Colonic mucosa (tissue), 4 donors: ENCODE results near the gene CPT1B. TPM values are rescaled to one million over a fixed set of nuclear protein-coding genes. Genes with fewer than 3 reads are reported as not detected.
"Not testable (repeated sequence)": the region's sequence is repeated elsewhere in the genome, so short reads cannot be mapped to it uniquely, and the experiment has no call there.

ENCODE experiments used
- DNase-seq: peaks from one replicate; pipeline ENCODE4 v3.0.0-alpha.2; 2020
- H3K27ac ChIP-seq: fragments of 200-600 bp; one replicate; pipeline ENCODE4 v1.8.0; 2021
- H3K27me3 ChIP-seq: fragments of 200-600 bp; one replicate; pipeline ENCODE4 v1.8.0; 2021
- H3K36me3 ChIP-seq: fragments of 200-600 bp; one replicate; pipeline ENCODE4 v1.8.0; 2021
- H3K4me1 ChIP-seq: fragments of 200-600 bp; one replicate; pipeline ENCODE4 v1.8.0; 2021; ENCODE audit warnings: mild to moderate bottlenecking
- H3K4me3 ChIP-seq: fragments of 200-600 bp; one replicate; pipeline ENCODE4 v1.8.0; 2021
- H3K9ac ChIP-seq, 2 donors: one replicate each; pipeline ENCODE4 v1.7.0; 2013; ENCODE audit warnings: control low read depth in 2 of 2, low read depth in 2 of 2, low read length in 2 of 2
- H3K9me3 ChIP-seq: fragments of 200-600 bp; one replicate; pipeline ENCODE4 v1.8.0; 2021
- intact Hi-C: fragments of 100-400 bp; cut with DNase I; formaldehyde crosslinking; loops from one replicate; pipeline ENCODE4 v1.14.1; 2022
- total RNA-seq, 2 donors: library from RNA; stranded (reverse); fragmentation: NEBNext Ultra II Directional in 1 of 2; extraction: Animal tissue kit (Norgen Biotek cat#: 25700) in 1 of 2; gene quantifications; one replicate each; pipeline ENCODE4 v1.2.1, GENCODE V29; 2021
- TF ChIP-seq, protein P1 (sequence below): fragments of 200-600 bp; IDR thresholded peaks from one replicate; pipeline ENCODE4 v1.8.0; 2022; ENCODE audit warnings: antibody characterized with exemption, mild to moderate bottlenecking
- donor health status: healthy.
- donor health status: DM: no; HTN: no; CAD: no.
- donor health status: DM: no; HTN: no; CAD: no.

Gene CPT1B
- total RNA-seq, 2 donors from 2014 or later, result 20.1 to 21.7 TPM

DNA sequence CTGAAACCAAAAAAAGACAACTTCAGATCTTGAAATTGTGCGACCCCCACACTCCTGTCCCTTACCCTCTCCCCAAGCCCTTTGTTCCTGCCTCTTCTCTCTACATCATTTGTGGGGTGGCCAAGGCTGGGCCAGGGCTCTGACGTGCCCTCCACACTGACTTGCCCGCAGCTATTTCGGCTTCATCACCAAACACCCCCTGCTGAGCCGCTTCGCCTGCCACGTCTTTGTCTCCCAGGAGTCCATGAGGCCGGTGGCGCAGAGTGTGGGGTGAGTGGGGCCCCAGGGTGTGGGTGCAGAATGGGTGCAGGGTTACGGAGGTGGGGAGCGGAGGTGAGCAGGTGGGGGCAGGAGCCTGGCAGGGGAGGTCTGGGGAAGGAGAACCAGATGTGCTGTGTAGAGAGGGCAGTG is 31.8 kb upstream of the CPT1B start:
- intact Hi-C loops, result loop anchor here (10.0 kb wide), 1 partner anchor 45 kb away; the partner anchor contains the start of gene SYCE3
- H3K9me3 ChIP-seq, result no peaks in the 10 kb centered on the region
- TF ChIP-seq, protein P1, sequence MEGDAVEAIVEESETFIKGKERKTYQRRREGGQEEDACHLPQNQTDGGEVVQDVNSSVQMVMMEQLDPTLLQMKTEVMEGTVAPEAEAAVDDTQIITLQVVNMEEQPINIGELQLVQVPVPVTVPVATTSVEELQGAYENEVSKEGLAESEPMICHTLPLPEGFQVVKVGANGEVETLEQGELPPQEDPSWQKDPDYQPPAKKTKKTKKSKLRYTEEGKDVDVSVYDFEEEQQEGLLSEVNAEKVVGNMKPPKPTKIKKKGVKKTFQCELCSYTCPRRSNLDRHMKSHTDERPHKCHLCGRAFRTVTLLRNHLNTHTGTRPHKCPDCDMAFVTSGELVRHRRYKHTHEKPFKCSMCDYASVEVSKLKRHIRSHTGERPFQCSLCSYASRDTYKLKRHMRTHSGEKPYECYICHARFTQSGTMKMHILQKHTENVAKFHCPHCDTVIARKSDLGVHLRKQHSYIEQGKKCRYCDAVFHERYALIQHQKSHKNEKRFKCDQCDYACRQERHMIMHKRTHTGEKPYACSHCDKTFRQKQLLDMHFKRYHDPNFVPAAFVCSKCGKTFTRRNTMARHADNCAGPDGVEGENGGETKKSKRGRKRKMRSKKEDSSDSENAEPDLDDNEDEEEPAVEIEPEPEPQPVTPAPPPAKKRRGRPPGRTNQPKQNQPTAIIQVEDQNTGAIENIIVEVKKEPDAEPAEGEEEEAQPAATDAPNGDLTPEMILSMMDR, result no peak
- H3K4me3 ChIP-seq, result no peak overlapping the region
- no peaks in the 10 kb centered on the region for H3K27me3 ChIP-seq
- no peaks in the 10 kb centered on the region for H3K4me1 ChIP-seq
- no peak overlapping the region for H3K9ac ChIP-seq
- H3K36me3 ChIP-seq, result no peaks in the 10 kb centered on the region
- no peak overlapping the region for H3K27ac ChIP-seq
- DNase-seq, result no peak

DNA sequence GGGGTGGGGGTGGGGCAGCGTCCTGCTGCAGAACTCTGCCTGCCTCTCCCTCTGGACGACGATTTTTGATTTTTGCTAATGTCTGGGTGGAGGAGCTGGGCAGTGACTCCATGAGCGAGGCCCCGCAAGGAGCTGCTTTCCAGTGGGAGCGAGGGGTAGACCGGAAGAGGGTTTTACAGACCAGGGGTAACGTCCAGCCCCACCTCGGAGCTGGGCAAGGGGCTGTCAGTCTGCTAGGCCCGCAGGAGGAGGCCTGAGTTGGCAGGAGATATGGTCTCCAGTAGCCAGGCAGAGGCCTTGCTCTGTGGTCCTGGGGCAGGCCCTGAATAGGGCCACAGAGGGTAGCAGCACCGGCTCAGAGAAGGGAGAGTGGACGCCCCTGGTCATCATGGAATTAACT is 31.4 kb upstream of the CPT1B start:
- no peaks in the 10 kb centered on the region for H3K36me3 ChIP-seq
- TF ChIP-seq, protein P1, result no peak
- no peaks in the 10 kb centered on the region for H3K4me1 ChIP-seq
- no peak overlapping the region for H3K27ac ChIP-seq
- intact Hi-C loops, result no loop called here
- H3K9me3 ChIP-seq, result no peaks in the 10 kb centered on the region
- no peaks in the 10 kb centered on the region for H3K27me3 ChIP-seq
- DNase-seq, result no peak
- H3K4me3 ChIP-seq, result no peak overlapping the region
- H3K9ac ChIP-seq, result no peak overlapping the region

DNA sequence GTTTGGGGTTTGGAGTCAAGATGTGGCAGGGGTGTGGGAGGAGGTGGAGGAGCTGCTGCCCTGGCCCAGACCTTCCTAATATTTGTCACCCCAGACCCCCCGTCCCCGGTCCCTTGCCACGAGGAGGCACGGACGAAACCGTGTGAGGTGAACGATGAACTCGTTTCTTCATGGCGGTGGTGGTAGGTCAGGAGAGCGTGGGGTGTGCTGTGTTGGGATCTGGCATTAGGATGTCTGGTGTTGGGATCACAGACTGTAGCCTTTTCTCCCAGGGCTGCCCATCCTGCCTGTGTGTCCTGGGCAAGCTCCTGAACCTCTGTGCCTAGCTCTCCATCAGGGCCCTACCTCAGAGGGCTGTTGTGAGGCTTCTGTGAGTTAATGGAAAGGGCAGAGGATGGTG is 30.8 kb upstream of the CPT1B start:
- H3K27ac ChIP-seq, result no peak overlapping the region
- H3K4me3 ChIP-seq, result no peak overlapping the region
- no peaks in the 10 kb centered on the region for H3K9me3 ChIP-seq
- H3K27me3 ChIP-seq, result peaks cover 2% of the 10 kb centered on the region
- TF ChIP-seq, protein P1, result no peak
- H3K4me1 ChIP-seq, result no peaks in the 10 kb centered on the region
- intact Hi-C loops, result no loop called here
- no peaks in the 10 kb centered on the region for H3K36me3 ChIP-seq
- no peak for DNase-seq
- H3K9ac ChIP-seq, result no peak overlapping the region

DNA sequence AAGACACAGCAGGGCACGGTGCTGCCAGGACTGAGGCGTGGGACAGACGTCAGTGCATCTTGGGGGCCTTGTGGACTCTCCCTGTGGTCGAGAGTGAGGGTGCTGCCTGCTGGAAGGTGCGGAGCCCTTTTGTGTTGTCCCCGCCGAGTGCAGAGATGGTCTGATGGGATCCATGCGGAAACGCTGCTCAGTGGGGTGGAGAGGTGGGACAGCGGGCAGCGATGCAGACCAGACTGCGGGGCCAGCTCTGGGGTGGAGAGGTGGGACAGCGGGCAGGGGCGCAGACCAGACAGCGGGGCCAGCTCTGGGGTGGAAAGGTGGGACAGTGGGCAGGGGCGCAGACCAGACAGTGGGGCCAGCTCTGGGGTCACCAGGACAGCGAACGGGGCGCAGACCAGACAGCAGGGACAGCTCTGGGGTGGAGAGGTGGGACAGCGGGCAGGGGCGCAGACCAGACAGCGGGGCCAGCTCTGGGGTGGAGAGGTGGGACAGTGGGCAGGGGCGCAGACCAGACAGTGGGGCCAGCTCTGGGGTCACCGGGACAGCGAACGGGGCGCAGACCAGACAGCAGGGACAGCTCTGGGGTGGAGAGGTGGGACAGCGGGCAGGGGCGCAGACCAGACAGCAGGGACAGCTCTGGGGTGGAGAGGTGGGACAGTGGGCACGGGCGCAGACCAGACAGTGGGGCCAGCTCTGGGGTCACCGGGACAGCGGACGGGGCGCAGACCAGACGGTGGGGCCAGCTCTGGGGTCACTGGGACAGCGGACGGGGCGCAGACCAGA is 30.0 kb upstream of the CPT1B start:
- DNase-seq, H3K4me1 ChIP-seq, intact Hi-C loops, H3K36me3 ChIP-seq, H3K27ac ChIP-seq, H3K9me3 ChIP-seq, H3K4me3 ChIP-seq, H3K9ac ChIP-seq, H3K27me3 ChIP-seq: not testable (repeated sequence)

DNA sequence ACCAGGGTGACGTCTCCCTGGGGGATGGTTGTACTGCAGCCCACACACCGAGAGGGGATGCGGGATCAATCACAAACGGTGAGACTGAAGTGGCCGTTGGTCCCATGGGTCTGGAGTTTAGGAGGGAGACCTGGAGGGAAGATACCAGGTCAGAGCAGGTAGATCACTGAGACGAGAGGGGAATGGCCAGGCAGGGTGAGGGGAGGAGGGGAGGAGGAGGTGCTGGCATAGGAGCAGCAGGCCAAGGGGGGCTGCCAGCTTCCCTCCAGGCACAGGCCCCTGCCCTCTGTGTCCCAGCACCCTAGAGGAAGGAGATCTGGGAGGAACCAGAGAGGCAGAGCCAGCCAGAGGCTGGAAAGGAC is 29.4 kb upstream of the CPT1B start:
- Histone ChIP-seq H3K9ac (no peak overlapping the region), H3K27me3 (peaks cover 16% of the 10 kb centered on the region), H3K4me1 (no peaks in the 10 kb centered on the region), H3K4me3 (no peak overlapping the region), H3K9me3 (no peaks in the 10 kb centered on the region), H3K27ac (no peak overlapping the region), H3K36me3 (no peaks in the 10 kb centered on the region)
- DNase-seq, result no peak
- intact Hi-C loops, result no loop called here
- TF ChIP-seq, protein P1, result no peak

DNA sequence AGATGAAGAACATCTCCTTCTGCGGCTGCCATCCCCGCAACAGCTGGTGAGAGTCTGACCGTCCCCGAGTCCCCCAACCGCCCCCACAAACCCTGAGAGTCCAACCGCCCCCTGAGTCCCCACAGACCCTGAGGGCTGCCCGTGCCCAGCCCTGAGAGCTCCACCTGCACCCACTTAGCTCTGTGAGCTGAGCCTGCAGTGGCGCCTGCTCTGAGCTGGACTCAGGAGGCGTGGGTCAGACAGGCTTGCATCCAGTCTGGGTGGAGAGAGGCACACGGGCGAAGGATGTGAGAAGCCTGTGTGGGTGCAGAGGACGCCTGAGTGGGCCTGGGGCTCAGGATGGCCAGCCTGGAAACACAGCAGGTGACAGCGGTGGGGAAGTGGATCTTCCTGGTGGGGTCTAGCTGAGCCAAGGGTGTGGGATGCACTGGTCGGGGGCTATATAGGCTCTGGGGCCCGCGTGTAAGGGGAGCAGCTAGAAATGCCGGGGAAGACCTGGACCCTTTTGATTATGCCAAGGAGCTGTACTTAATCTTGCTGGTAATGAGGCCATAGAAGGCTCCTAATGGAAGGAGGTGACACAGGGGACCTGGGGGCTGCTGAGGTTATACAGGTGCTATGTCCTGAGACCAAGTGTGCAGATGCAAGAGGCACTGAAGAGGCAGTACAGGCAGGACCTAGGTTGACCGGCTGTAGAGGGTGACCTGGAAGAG is 28.9 kb upstream of the CPT1B start:
- H3K4me1 ChIP-seq, result no peaks in the 10 kb centered on the region
- TF ChIP-seq, protein P1, result no peak

More for the DNA sequence above, 28.9 kb upstream of the CPT1B start:
- H3K4me3 ChIP-seq, result no peak overlapping the region
- H3K36me3 ChIP-seq, result no peaks in the 10 kb centered on the region
- H3K9ac ChIP-seq, result no peak overlapping the region
- no peak for DNase-seq
- no peak overlapping the region for H3K27ac ChIP-seq
- intact Hi-C loops, result no loop called here
- no peaks in the 10 kb centered on the region for H3K9me3 ChIP-seq
- H3K27me3 ChIP-seq, result peaks cover 21% of the 10 kb centered on the region
